Stimulated activated CD8-positive, alpha-beta memory T cell treated with anti-CD3 and anti-CD28 coated beads, Interleukin-2, amount 100 ng/mL, for 48 hours (primary cell): ENCODE measurements around the gene MBOAT2.
"Not testable (repeated sequence)": the region's sequence is repeated elsewhere in the genome, so short reads cannot be mapped to it uniquely, and the experiment has no call there.

Experiments used
- DNase-seq, 2 donors: peaks; one replicate each; pipeline ENCODE4 v3.0.0-alpha.2; 2020; ENCODE audit warnings: low read depth in 2 of 2

The MBOAT2 gene

DNA sequence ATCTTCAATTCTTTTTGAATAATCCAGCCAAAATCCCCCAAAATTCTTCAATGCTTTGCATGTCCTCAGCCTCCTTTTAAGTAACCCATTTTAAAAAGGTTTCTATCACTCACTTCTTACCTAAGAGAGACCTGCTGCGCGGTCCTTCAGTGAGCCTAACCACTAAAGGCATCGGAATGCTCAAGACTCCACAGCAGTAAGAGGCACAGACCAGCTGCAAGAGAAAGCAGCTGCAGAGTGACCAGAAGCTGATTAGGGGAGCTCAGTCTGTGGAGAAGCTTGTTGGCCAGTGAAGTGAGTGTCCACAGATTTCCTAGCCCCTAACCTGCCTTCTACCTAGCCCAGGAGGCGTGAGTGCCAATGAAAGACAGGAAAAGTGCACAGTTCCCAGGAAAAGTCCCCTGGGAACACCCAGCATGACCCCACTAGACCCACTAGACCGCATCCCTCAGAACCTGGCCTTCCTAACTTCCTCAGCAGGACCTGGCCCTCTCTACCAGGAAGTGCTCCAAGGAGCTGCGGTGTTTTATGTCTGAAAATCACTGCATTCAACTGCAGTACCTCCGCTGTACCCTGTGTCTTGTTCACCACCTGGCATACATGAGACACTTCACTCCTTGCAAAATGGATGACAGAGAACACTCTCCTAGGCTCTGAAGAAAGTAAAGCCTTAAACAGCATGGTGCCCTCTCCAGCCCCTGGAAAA is 10.1 kb downstream of the MBOAT2 start:
- DNase-seq: no peak

DNA sequence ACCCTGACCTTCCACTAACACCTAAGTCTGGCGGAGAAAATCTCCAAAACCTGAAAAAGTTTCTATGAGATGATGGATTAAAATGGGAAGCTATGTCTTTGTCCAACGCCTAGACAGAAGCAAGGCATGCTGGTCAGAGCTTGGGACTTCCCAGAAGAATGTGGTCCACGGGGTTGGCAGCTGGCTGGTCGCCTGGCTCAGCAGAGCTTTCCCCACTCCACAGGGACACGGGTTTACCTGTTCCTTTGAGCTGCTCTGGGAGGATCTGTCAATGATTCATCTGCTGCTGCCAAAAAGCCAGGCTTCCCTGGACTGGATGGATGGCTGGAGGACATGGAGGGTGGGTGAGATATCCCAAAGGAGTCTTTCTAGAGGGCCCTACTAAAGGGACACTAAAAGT is 10.8 kb downstream of the MBOAT2 start:
- no peak for DNase-seq

- no peak for DNase-seq
Measured at GRCh38 chr2:8989536-8990079, 13.9 kb downstream of the MBOAT2 start.

GRCh38 chr2:8987410-8987809 is 16.1 kb downstream of the MBOAT2 start:
- DNase-seq: no peak

DNA sequence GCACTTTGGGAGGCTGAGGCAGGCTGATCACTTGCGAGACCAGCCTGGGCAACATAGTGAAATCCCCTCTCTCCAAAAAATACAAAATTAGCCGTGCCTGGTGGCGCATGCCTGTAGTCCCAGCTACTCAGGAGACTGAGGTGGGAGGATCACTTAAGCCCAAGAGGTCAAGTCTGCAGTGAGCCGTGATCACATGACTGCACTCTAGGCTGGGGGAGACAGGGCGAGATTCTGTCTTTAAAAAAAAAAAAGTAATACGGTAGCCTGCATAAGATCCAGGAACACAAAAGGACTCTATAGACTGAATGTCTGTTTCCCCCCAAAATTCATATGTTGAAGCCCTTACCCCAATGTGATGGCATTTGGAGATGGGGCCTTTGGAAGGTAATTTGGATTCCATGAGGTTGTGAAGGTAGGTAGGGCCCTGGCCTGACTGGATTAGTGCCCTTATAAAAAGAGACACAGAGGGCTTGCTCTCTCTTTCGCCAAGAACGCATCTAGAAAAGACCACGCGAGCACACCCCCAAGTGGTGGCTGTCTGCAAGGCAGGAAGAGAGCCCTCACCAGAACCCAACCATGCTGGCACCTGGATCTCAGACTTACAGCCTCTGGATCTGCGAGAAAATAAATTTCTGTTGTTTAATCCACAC is 17.0 kb downstream of the MBOAT2 start:
- no peak for DNase-seq

DNA sequence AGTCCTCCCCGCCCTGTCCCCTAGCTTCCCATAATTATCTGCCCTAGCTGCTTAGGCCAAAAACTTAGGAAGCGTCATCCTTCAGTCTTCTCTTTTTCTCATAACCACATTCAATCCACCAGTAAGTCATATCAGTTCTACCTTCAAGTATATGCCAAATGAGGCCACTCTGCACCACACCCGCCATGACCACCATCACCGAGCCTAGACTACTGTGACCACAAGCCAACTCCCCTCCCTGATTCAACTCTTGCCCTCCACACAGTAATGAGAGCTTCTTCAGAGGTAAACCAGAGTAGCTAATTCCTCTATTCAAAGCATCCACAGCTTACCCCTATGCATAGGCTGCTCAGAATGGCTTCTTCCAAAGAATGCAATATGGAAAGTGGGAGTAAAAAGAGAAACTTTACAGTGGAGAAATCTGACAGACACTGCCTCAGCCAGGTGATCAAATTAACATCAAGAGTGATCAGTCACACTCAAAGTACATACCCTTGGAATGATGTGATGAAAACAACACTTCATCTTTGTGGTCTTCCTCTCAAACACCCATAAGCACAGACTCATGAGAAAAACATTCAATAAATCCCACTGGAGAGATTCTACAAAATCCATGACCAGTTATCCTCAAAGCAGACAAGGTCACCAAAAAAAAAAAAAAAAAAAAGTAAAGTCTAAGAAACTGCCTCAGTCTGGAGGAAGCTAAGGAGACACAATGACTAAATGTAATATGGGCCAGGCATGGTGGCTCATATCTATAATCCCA is 17.7 kb downstream of the MBOAT2 start:
- DNase-seq: no peak

GRCh38 chr2:8984855-8985254 is 18.6 kb downstream of the MBOAT2 start:
- no peak for DNase-seq

DNA sequence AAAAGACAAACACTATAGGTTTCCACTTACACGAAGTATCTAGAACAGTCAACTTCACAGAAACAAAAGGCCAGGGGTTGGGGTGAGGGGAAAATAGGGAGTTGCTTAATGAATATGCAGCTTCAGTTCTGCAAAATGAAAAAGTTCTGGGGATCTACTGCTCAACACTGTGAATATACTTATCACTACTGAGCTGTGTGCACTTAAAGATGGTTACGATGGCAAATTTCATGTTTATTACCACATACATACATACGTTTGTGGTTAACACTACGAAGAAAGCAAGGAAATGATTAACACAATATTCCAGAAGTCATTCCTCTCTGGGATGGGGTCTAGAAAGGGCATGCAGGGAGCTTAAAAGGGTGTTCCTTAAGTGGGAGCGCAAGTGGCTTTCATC is 19.3 kb downstream of the MBOAT2 start:
- no peak for DNase-seq

- no peak for DNase-seq
Measured at GRCh38 chr2:8983571-8983970, 19.9 kb downstream of the MBOAT2 start.

GRCh38 chr2:8981876-8982275 is 21.6 kb downstream of the MBOAT2 start:
- no peak for DNase-seq

GRCh38 chr2:8980096-8980495 is 23.4 kb downstream of the MBOAT2 start:
- DNase-seq: no peak

GRCh38 chr2:8977758-8978157 is 25.7 kb downstream of the MBOAT2 start:
- DNase-seq: no peak

GRCh38 chr2:8976442-8977259 is 26.8 kb downstream of the MBOAT2 start:
- no peak for DNase-seq

DNA sequence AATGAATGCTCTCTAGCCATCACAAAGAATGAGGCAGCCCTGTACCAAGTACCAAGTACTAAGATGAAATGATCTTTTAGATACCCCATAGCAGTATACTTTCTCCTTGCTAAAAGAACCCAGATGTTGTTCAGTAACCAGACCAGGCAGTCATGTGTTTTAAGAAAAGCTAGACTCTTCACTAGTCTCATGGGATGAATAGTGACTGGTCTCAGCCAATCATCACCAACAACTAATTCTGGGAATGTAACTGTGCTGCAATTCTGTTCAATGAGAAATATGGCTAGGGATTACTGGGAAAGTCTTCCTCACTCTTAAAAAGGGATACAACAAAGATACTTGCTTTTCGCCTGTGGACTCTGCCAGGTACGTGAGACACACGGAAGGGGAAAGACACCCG is 29.5 kb downstream of the MBOAT2 start:
- no peak for DNase-seq

- not testable (repeated sequence) for DNase-seq
Measured at GRCh38 chr2:8973017-8973416, 30.5 kb downstream of the MBOAT2 start.

DNA sequence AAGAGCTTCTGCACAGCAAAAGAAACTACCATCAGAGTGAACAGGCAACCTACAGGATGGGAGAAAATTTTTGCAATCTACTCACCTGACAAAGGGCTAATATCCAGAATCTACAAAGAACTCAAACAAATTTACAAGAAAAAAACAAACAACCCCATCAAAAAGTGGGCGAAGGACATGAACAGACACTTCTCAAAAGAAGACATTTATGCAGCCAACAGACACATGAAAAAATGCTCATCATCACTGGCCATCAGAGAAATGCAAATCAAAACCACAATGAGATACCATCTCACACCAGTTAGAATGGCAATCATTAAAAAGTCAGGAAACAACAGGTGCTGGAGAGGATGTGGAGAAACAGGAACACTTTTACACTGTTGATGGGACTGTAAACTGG is 30.9 kb downstream of the MBOAT2 start:
- not testable (repeated sequence) for DNase-seq

GRCh38 chr2:8969348-8969747 is 34.1 kb downstream of the MBOAT2 start:
- not testable (repeated sequence) for DNase-seq

- no peak for DNase-seq
Measured at GRCh38 chr2:8966123-8966908, 37.2 kb downstream of the MBOAT2 start.

DNA sequence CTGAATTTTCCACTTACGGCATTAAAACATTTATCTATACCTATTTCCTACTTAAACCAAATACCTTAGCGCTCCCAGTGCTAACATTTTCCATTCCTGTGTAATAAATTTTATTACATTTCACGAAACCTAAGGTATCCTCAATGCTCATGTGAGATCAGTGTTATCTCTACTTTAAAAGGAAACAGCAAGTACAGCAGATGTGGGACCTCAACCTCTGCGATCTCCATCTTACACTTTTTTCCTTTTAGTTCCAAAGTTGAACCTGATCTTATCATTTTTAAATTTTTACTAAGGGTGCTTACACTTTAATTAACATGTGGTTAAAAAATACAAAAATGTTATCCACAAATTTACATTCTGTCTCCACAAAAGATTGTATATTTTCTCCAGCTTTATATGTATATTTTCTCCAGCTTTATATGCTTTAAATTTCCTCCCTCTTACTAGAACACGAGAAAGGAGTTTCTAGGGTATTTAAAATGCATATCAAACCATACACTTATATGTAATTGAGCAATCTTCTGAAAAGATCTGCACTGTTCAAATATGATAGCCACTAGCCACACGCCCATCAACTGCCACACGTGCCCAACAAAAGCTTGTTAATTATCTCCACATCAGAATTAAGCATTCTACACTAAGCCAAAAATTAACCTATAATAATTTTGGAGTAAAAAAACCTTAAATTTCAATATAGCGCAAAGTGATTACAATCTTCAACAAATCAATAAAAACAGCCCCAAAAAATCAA is 38.1 kb downstream of the MBOAT2 start:
- DNase-seq: no peak

DNA sequence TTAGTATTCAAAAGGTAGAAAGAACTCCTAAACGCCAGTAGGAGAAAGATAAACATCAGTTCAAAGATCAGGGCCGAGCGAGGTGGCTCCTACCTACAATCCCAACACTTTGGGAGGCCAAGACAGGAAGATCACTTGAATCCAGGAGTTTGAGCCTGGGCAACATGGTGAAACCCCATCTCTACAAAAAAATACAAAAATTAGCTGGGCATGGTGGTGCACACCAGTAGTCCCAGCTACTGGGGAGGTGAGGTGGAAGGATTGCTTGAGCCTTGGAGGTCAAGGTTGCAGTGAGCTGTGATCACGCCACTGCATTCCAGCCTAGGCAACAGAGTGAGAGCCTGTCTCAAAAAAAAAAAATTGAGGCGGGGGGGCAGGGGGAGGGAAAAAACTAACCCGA is 40.6 kb downstream of the MBOAT2 start:
- DNase-seq: no peak
